ENCODE results near the gene CNOT6. TPM values are rescaled to one million over a fixed set of nuclear protein-coding genes. Genes with fewer than 3 reads are reported as not detected.

CNOT6 gene
- total RNA-seq, 2 donors from 2014 or later, result 28.7 to 37.0 TPM

DNA sequence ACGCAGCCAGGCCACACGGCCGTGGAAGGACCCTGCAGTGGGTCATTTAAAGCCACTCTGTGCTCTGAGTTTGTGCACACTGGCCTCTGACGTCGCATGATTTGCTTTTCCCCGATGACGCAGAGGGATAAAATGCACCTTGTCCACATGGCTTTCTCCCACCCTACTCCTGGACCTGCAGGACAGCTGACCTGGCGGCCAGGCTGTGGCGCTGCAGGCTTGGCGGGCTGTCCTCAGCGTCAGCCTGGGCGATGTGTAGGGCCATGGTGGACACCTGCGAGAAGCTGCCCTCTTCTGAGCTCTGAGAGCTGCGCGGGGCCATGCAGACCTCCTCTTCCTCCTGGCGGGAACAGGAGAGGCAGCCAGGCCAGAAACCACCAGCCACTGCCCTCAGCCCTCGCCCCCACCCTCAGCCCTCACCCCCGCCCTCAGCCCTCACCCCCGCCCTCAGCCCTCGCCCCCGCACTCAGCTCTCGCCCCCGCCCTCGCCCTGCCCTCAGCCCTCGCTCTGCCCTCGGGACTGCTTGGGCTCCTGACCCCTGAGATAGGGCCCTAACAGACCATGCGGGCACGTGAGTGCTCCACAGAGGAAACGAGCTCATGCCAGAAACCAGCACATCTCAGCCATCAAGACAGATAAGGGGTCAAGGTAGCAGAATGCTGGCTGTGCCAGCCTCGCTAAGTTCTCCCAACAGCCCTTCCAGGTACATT is 117.1 kb downstream of the CNOT6 start:
- Mint-ChIP-seq H3K27ac (no peak overlapping the region), H3K9me3 (no peaks in the 10 kb centered on the region), H3K36me3 (no peaks in the 10 kb centered on the region)
- no peak for ATAC-seq
- DNase-seq (ENCODE audit: low spot score in 2 of 2), result no peak

DNA sequence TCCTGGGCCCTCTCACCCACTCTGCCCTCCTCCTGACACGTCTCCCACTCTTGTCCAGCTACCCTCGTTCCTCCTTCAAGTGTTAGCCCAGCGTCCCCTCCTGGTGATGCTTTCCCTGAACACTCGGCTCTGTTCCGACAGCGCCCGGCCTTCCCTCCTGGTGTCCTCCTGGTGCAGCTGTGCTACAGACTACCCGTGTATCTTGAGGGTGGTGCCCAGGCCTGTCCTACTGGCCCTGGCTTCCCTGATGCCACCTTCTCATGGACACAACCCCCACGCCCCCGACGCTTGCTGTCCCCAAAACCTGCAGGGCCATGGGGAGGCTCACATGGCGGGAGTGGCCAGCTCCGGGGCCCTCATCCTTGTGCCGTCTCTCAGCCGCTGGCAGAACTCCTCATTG is 118.5 kb downstream of the CNOT6 start:
- Mint-ChIP-seq H3K36me3 (no peaks in the 10 kb centered on the region), H3K27ac (no peak overlapping the region), H3K9me3 (no peaks in the 10 kb centered on the region)
- DNase-seq (ENCODE audit: low spot score in 2 of 2) (no peak), ATAC-seq (no peak)

- DNase-seq (ENCODE audit: low spot score in 2 of 2), result no peak
- Mint-ChIP-seq H3K36me3 (no peaks in the 10 kb centered on the region), H3K9me3 (no peaks in the 10 kb centered on the region), H3K27ac (no peak overlapping the region)
- no peak for ATAC-seq
Observed at GRCh38 chr5:180613188-180613813, 119.1 kb downstream of the CNOT6 start.

DNA sequence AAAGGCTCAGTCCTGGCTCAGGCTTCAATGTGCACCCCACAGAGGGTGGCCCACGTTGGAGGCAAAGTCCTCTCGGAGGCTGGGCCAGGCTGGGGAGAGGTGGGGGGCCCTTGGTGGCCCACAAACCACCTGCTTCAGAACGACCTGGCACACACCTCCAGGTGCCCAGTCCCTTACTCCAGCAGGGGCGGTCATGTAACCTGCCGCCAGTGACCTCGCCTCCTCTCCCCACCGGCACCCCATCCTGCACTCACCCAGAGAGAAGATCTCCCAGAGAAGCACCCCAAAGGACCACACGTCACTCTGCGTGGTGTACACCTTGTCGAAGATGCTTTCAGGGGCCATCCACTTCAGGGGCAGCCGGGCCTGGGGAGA is 119.6 kb downstream of the CNOT6 start:
- Mint-ChIP-seq H3K36me3 (no peaks in the 10 kb centered on the region), H3K27ac (no peak overlapping the region), H3K9me3 (no peaks in the 10 kb centered on the region)
- DNase-seq (ENCODE audit: low spot score in 2 of 2), result no peak
- no peak for ATAC-seq

GRCh38 chr5:180618487-180618828 is 124.3 kb downstream of the CNOT6 start:
- Mint-ChIP-seq H3K27ac (no peak overlapping the region), H3K9me3 (no peaks in the 10 kb centered on the region), H3K36me3 (no peaks in the 10 kb centered on the region)
- DNase-seq (ENCODE audit: low spot score in 2 of 2), result no peak
- ATAC-seq, result no peak

GRCh38 chr5:180618829-180619562 is 124.8 kb downstream of the CNOT6 start:
- H3K36me3 Mint-ChIP-seq, result no peaks in the 10 kb centered on the region
- DNase-seq (ENCODE audit: low spot score in 2 of 2) (peak in 1 of 2 donors; percentile 59), ATAC-seq (peak; percentile 47 to 91)
- H3K9me3 Mint-ChIP-seq, result no peaks in the 10 kb centered on the region
- no peak overlapping the region for H3K27ac Mint-ChIP-seq

DNA sequence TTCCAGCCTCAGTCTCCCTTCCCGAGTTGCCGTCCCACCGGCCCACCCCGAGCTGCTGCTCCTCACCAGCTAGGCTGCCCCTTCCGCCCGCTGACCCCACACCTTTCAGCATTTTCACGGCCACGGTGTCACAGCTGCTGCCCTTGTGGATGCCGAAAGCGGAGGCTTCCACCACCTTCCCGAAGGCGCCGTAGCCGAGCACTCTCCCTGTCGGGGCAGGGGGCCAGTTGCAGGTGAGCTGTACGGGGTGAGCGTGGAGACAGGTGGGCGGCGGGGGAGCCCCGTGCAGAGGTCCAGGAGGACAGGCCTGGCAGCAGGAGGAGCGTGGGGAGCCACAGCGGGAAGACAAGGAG is 125.4 kb downstream of the CNOT6 start:
- Mint-ChIP-seq H3K36me3 (no peaks in the 10 kb centered on the region), H3K27ac (no peak overlapping the region), H3K9me3 (no peaks in the 10 kb centered on the region)
- no peak for ATAC-seq
- DNase-seq (ENCODE audit: low spot score in 2 of 2), result no peak

DNA sequence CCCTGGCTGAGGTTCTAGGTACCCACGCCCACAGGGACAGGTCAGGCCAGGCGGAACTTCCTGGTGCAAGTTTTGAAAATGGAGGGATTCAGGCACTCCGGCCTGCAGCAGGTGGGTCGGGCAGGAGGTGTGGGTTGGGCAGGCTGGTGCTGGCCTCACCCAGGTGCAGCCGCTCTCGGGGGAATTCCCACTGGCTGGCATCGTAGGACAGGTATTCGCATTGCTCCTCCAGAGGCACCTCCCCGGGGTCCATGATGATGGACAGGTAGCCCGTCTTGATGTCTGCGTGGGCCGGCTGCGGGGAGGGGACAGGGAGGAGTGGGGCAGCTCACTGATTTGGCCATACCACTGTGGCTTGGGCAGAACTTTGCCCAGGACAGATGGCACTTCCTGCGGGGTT is 125.8 kb downstream of the CNOT6 start:
- no peaks in the 10 kb centered on the region for H3K9me3 Mint-ChIP-seq
- H3K36me3 Mint-ChIP-seq, result no peaks in the 10 kb centered on the region
- ATAC-seq, result no peak
- no peak for DNase-seq (ENCODE audit: low spot score in 2 of 2)
- no peak overlapping the region for H3K27ac Mint-ChIP-seq

GRCh38 chr5:180621311-180621710 is 127.1 kb downstream of the CNOT6 start:
- Mint-ChIP-seq H3K27ac (no peak overlapping the region), H3K36me3 (no peaks in the 10 kb centered on the region), H3K9me3 (no peaks in the 10 kb centered on the region)
- ATAC-seq, result no peak
- DNase-seq (ENCODE audit: low spot score in 2 of 2), result no peak

- Mint-ChIP-seq H3K27ac (peak overlapping the region in 1 of 2 donors; percentile 37), H3K36me3 (no peaks in the 10 kb centered on the region)
- no peak for ATAC-seq
Observed at GRCh38 chr5:180622910-180623309, 128.7 kb downstream of the CNOT6 start.

GRCh38 chr5:180623411-180623834 is 129.2 kb downstream of the CNOT6 start:
- Mint-ChIP-seq H3K9me3 (no peaks in the 10 kb centered on the region), H3K36me3 (no peaks in the 10 kb centered on the region), H3K27ac (peak overlapping the region in 1 of 2 donors; percentile 55)
- DNase-seq (ENCODE audit: low spot score in 2 of 2) (no peak), ATAC-seq (no peak)

More at GRCh38 chr5:180622910-180623309, 128.7 kb downstream of the CNOT6 start:
- no peak for DNase-seq (ENCODE audit: low spot score in 2 of 2)
- H3K9me3 Mint-ChIP-seq, result no peaks in the 10 kb centered on the region

GRCh38 chr5:180623844-180624243 is 129.7 kb downstream of the CNOT6 start:
- Mint-ChIP-seq H3K36me3 (no peaks in the 10 kb centered on the region), H3K9me3 (no peaks in the 10 kb centered on the region), H3K27ac (peak overlapping the region; percentile 55 to 90)
- no peak for ATAC-seq
- DNase-seq (ENCODE audit: low spot score in 2 of 2), result no peak

DNA sequence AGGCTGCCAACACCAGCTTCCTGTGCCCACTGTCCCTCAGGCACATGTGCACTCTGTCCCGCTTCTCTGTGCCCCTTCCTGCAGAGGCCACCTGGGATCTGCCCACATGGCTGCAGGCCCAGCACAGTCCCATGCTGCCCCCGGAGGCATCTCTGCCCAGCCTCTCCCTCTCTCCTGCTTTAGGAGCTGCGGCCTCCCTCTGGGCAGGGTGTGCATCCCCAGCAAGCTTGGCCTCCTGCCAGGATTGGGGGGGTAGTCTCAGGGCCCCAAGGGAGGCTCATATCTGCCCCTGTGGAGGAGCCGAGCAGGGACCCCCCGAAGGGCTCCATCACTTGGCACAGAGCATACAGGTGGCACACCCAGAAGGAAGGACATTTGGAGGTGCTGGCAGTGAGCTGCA is 130.4 kb downstream of the CNOT6 start:
- no peaks in the 10 kb centered on the region for H3K36me3 Mint-ChIP-seq
- DNase-seq (ENCODE audit: low spot score in 2 of 2), result no peak
- no peaks in the 10 kb centered on the region for H3K9me3 Mint-ChIP-seq
- ATAC-seq, result no peak
- peak overlapping the region in 1 of 2 donors; percentile 55 for H3K27ac Mint-ChIP-seq

DNA sequence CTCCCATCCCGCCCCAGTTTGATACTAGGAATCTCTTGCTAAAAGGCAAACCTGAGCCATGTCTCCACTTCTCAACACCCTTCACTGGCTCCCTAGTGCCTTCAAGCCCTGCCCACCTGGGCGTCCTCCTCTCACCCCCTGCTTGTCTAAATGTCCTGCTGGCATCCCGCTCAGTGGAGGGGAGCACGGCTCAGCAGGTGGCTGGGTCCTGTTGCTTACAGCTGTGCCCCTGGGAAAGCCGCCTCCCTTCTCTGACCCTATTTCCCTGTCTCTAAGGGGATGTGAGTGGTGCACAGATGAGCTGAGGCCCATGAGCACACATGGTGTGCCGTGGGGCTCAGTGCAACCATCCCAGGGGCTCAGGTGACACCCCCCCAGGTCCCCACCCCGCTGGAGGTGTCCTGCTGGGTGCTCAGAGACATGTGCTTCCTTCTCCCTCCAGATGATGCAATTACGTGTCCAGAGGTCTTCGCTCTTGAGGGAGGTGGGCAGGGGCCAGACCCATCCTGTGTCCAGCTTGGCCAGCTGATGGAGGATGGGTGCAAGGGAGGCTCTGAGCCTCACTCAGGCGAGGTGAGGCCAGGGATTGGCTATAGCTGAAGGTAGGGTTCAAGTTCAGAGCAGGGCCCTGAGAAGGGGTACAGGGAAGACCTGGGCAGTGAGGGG is 131.1 kb downstream of the CNOT6 start:
- H3K9me3 Mint-ChIP-seq, result no peaks in the 10 kb centered on the region
- ATAC-seq (no peak), DNase-seq (ENCODE audit: low spot score in 2 of 2) (no peak)
- no peaks in the 10 kb centered on the region for H3K36me3 Mint-ChIP-seq
- peak overlapping the region in 1 of 2 donors; percentile 55 for H3K27ac Mint-ChIP-seq

DNA sequence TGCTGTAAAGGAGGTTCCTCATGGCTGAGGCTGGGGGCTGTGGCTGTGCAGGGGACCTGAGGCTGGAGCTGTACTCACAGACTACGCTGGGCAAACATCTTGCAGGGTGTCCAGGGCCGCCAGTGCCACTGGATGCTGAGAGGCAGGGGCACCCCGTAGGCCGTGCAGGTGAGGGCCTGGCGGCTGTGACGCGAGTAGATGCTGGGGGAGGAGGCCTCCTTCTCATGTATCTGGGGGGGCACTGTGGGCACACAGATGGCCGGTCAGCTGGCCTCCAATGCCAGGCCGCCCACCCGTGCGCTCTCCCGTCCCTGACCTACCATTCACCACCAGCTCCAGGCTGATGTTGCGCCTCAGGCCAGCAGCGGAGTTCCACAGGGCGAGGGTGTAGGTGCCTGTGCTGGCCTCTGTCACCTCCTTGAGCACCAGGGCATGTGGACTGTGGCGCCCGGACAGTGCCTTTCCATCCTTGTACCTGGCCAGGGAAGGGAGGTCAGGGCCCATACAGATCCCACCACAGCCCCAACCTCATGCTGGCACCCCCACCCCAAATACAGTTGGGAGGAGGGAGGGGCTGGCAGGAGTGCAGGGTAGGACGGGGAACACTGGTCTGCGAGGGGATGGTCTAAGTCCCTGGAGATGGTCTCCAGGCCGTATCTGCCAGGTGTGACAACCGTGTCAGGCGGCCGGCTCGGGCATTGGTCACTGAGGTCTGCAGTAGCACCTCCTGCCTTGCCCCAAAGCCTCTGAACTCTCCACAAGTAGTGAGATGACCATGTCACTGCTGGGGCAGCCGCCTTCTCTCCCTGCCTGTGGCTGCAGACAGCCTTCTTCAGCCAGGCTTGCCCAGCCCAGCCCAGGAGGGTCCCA is 131.8 kb downstream of the CNOT6 start:
- ATAC-seq, result no peak
- no peak overlapping the region for H3K27ac Mint-ChIP-seq
- no peak for DNase-seq (ENCODE audit: low spot score in 2 of 2)
- H3K36me3 Mint-ChIP-seq, result no peaks in the 10 kb centered on the region
- H3K9me3 Mint-ChIP-seq, result no peaks in the 10 kb centered on the region

DNA sequence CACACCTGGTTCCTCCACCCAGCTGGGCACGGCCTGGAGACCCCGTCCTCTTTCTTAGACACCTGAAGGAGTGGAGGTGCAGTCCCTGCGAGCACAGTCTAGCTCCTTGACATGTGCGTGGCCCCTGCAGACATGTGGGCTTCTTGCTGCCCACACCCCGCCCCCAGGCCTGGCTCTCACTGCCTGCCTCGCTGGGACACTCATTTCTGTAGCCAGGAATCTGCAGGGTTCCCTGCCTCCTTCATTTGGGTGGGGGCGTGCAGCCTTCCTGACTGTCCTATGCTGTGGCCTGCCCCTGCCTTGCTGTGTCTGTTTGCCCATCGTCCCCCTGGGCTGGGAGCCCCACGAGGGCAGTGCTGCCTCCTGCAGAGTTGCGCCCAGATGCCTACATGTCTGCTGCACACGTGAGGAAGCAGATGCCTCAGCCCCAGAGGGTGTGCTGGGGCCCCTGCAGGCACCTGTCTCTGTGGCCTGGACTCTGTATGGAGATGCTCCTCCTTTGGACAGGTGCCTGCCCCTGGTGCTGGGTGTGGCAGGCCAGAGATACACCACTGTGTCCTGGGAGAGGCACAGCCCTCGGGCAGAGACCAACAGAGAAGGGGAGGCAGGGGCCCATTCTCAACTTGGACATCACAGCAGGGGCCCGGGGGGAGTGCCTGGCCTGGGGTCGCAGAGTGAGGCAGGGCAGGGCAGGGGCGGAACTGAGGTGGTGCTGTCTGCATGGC is 132.6 kb downstream of the CNOT6 start:
- Mint-ChIP-seq H3K27ac (no peak overlapping the region), H3K36me3 (no peaks in the 10 kb centered on the region), H3K9me3 (no peaks in the 10 kb centered on the region)
- ATAC-seq (no peak), DNase-seq (ENCODE audit: low spot score in 2 of 2) (no peak)

Data from activated naive CD4-positive, alpha-beta T cell treated with anti-CD3 and anti-CD28 coated beads, Interleukin-2, amount 50 U/mL, for 72 hours (primary cell).